HG03103 (cell line): ENCODE data around the gene TSHZ3.

Source experiments
- ATAC-seq: cut with Tn5 transposase; IDR thresholded peaks from one replicate; pipeline ENCODE4 v1.9.1; 2021; ENCODE audit warnings: low read depth; ENCODE audit not compliant: unreplicated experiment

Gene TSHZ3

GRCh38 chr19:31349160-31349881, at the start of gene TSHZ3:
TSHZ3 (minus strand) TSS chr19:31349436; CDS start chr19:31349219, 217 bp downstream.
- ATAC-seq, result no peak

- ATAC-seq, result no peak
Measured at GRCh38 chr19:31397308-31397707, 48.1 kb upstream of the TSHZ3 start.

GRCh38 chr19:31392464-31392863, 43.2 kb upstream of the TSHZ3 start:
- no peak for ATAC-seq

GRCh38 chr19:31391518-31391917, 42.3 kb upstream of the TSHZ3 start:
- no peak for ATAC-seq

GRCh38 chr19:31390711-31391110, 41.5 kb upstream of the TSHZ3 start:
- ATAC-seq, result no peak

- ATAC-seq, result no peak
Measured at GRCh38 chr19:31389874-31390273, 40.6 kb upstream of the TSHZ3 start.

- no peak for ATAC-seq
Measured at GRCh38 chr19:31387717-31388301, 38.6 kb upstream of the TSHZ3 start.

GRCh38 chr19:31386806-31387205, 37.6 kb upstream of the TSHZ3 start:
- no peak for ATAC-seq

GRCh38 chr19:31385744-31386143, 36.5 kb upstream of the TSHZ3 start:
- no peak for ATAC-seq

GRCh38 chr19:31383553-31383952, 34.3 kb upstream of the TSHZ3 start:
- no peak for ATAC-seq

- ATAC-seq, result no peak
Measured at GRCh38 chr19:31380854-31381253, 31.6 kb upstream of the TSHZ3 start.

- no peak for ATAC-seq
Measured at GRCh38 chr19:31378404-31378803, 29.2 kb upstream of the TSHZ3 start.

GRCh38 chr19:31377736-31378135, 28.5 kb upstream of the TSHZ3 start:
- ATAC-seq, result no peak

GRCh38 chr19:31372246-31372781, 23.1 kb upstream of the TSHZ3 start:
- no peak for ATAC-seq

GRCh38 chr19:31370216-31370615, 21.0 kb upstream of the TSHZ3 start:
- no peak for ATAC-seq

GRCh38 chr19:31364963-31365362, 15.7 kb upstream of the TSHZ3 start:
- ATAC-seq, result no peak

- no peak for ATAC-seq
Measured at GRCh38 chr19:31361728-31362127, 12.5 kb upstream of the TSHZ3 start.

- ATAC-seq, result no peak
Measured at GRCh38 chr19:31357315-31357673, 8.1 kb upstream of the TSHZ3 start.

GRCh38 chr19:31356587-31357314, 7.5 kb upstream of the TSHZ3 start:
- no peak for ATAC-seq

GRCh38 chr19:31355665-31356289, 6.5 kb upstream of the TSHZ3 start:
- ATAC-seq, result no peak
